Prostate gland (tissue), 2 donors: ENCODE measurements around the gene ELFN1. TPM values are rescaled to one million over a fixed set of nuclear protein-coding genes. Genes with fewer than 3 reads are reported as not detected.

Experiments
- DNase-seq: peaks from one replicate; pipeline ENCODE4 v3.0.0-alpha.2; 2019; ENCODE audit warnings: low spot score
- H3K27ac ChIP-seq, 2 donors: fragments of 200-600 bp; sonication (generic); 2 replicates each; pipeline ENCODE4 v1.5.1; 2017 to 2019
- H3K27me3 ChIP-seq: fragments of 200-600 bp; sonication (generic); replicated peaks from 2 replicates; pipeline ENCODE4 v1.5.1; 2019; ENCODE audit not compliant: insufficient read depth
- H3K36me3 ChIP-seq, 2 donors: fragments of 200-600 bp; sonication (generic); 1 replicate in 1 of 2; 2 replicates in 1 of 2; pipeline versions ENCODE4 v1.5.1 to v1.8.1; 2017 to 2019
- H3K4me1 ChIP-seq: fragments of 200-600 bp; sonication (generic); replicated peaks from 2 replicates; pipeline ENCODE4 v1.5.1; 2019
- H3K4me3 ChIP-seq, 2 donors: fragments of 200-600 bp; sonication (generic); 2 replicates each; pipeline ENCODE4 v1.5.1; 2017 to 2019
- H3K9me3 ChIP-seq: fragments of 200-600 bp; sonication (generic); 2 replicates; pipeline ENCODE4 v1.5.1; 2017
- POLR2A ChIP-seq: fragments of 450-650 bp; IDR thresholded peaks from one replicate; pipeline ENCODE4 v1.6.1; 2016; ENCODE audit warnings: antibody characterized with exemption, mild to moderate bottlenecking
- POLR2AphosphoS5 ChIP-seq: sonication (generic); formaldehyde crosslinking; IDR thresholded peaks from one replicate; pipeline ENCODE4 v1.6.1; 2017; ENCODE audit warnings: antibody characterized with exemption
- WGBS: methylation state at CpG from one replicate; pipeline ENCODE4 v1.1.5; 2018; 5-methylcytosine and 5-hydroxymethylcytosine counted together
- intact Hi-C: fragments of 100-400 bp; cut with DNase I; formaldehyde crosslinking; loops from one replicate; pipeline ENCODE4 v1.14.2; 2022
- total RNA-seq, 2 donors: library from RNA; depleted of rRNA; stranded (reverse); fragments of >200 nt; gene quantifications; one replicate each; pipeline ENCODE4 v1.1.0, GENCODE V29; 2016
- TF ChIP-seq, protein P1 (sequence below), 4 experiments: fragments of 200-600 bp in 2 of 4; fragments of 450-650 bp in 2 of 4; sonication (generic) in 2 of 4; IDR thresholded peaks; 1 replicate in 3 of 4; 2 replicates in 1 of 4; pipeline ENCODE4 v1.5.1; 2016 to 2019; ENCODE audit warnings: antibody characterized with exemption in 4 of 4, mild to moderate bottlenecking in 2 of 4, moderate library complexity in 2 of 4

ELFN1 gene
- total RNA-seq, 2 donors from 2014 or later = 2.0 to 3.0 TPM

DNA sequence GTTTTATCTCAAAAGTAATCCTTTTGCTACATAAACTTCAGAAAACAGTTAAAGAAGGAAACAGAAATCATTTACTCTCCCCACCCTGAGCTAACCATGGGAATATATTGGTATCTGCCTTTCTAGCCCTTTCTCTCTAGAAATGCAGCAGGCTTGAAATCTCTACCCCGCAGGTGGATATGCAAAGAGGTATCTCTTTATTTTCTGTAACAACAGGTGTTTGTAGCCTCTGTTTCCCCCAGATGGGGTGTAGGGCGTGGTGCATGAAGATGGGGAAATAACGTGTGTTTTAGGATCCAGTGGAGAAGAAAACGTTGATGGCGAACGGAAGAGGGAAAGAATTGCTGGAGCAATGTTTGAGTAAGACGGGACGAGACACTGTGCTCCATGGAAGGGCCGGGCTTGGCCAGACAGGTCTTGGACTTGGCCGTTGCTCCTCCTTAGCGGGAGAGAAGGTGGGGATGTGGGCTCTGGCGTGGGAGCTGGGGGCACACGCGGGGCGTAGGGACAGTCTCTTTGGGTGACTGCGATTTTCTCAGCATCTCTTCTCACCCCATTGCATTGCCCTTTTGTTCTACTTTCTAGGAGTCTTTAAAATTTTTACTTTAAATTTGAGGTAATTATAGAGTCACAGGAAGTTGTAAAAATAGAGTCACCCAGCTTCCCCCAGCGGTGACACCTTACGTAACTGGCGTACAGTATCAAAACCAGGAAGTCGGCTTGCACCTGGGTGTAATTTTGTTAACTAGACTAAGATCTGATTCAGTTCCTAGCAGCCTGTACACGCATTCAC, 82.9 kb downstream of the ELFN1 start:
- no peaks in the 10 kb centered on the region for H3K36me3 ChIP-seq
- no peaks in the 10 kb centered on the region for H3K9me3 ChIP-seq
- H3K27me3 ChIP-seq = no peaks in the 10 kb centered on the region
- no peak for DNase-seq
- intact Hi-C loops = no loop called here
- H3K4me3 ChIP-seq = no peak overlapping the region
- H3K4me1 ChIP-seq = no peaks in the 10 kb centered on the region
- TF ChIP-seq, protein P1, sequence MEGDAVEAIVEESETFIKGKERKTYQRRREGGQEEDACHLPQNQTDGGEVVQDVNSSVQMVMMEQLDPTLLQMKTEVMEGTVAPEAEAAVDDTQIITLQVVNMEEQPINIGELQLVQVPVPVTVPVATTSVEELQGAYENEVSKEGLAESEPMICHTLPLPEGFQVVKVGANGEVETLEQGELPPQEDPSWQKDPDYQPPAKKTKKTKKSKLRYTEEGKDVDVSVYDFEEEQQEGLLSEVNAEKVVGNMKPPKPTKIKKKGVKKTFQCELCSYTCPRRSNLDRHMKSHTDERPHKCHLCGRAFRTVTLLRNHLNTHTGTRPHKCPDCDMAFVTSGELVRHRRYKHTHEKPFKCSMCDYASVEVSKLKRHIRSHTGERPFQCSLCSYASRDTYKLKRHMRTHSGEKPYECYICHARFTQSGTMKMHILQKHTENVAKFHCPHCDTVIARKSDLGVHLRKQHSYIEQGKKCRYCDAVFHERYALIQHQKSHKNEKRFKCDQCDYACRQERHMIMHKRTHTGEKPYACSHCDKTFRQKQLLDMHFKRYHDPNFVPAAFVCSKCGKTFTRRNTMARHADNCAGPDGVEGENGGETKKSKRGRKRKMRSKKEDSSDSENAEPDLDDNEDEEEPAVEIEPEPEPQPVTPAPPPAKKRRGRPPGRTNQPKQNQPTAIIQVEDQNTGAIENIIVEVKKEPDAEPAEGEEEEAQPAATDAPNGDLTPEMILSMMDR (IDR thresholded peaks at IDR 0.05) = no peak
- no peak for TF ChIP-seq POLR2A
- no peak for TF ChIP-seq POLR2AphosphoS5
- WGBS = 51% methylated on average over 21 of the region's 21 CpGs
- H3K27ac ChIP-seq = no peak overlapping the region

DNA sequence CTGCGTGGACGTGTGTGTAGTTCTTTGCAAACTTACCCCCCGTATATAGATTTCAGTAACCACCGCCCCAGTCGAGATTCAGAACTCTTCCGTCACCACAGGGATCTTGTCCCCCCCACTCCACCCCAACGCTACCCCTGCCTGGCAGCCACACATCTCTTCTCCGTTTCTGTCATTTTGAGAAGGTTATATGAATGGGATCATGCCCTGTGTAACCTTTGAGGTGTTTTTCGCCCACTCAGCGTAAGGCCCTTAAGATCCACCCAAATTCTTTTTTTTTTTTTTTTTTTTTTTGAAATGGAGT, 83.4 kb downstream of the ELFN1 start:
- DNase-seq = no peak
- TF ChIP-seq POLR2A (no peak), POLR2AphosphoS5 (no peak)
- TF ChIP-seq, protein P1 (IDR thresholded peaks at IDR 0.05) = no peak
- H3K4me1 ChIP-seq = no peaks in the 10 kb centered on the region
- intact Hi-C loops = no loop called here
- no peak overlapping the region for H3K27ac ChIP-seq
- H3K27me3 ChIP-seq = no peaks in the 10 kb centered on the region
- 72% methylated on average over 10 of the region's 10 CpGs for WGBS
- H3K4me3 ChIP-seq = no peak overlapping the region
- H3K36me3 ChIP-seq = no peaks in the 10 kb centered on the region
- no peaks in the 10 kb centered on the region for H3K9me3 ChIP-seq

DNA sequence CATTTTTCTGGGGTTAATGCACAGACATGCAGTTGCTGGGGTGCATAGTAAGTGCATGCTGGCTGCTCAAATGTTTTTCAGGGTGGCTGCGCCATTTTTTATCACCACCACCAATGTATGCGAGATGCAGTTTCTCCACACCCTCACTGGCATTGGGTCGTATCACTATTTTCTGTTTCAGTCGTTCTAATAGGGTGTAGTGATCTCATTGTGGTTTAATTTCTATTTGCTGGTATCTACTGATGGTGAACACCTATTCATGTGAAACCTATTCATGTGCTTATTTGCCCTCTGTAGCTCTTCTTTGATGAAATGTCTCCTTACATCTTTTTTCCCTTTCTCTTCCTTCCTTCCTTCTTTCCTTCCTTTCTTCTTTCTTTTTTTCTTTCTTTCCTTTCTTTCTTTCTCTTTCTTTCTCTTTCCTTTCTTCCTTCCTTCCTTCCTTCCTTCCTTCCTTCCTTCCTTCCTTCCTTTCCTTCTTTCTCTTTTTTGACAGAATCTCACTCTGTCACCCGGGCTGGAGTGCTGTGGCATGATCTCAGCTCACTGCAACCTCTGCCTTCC, 84.3 kb downstream of the ELFN1 start:
- H3K4me3 ChIP-seq = no peak overlapping the region

DNA sequence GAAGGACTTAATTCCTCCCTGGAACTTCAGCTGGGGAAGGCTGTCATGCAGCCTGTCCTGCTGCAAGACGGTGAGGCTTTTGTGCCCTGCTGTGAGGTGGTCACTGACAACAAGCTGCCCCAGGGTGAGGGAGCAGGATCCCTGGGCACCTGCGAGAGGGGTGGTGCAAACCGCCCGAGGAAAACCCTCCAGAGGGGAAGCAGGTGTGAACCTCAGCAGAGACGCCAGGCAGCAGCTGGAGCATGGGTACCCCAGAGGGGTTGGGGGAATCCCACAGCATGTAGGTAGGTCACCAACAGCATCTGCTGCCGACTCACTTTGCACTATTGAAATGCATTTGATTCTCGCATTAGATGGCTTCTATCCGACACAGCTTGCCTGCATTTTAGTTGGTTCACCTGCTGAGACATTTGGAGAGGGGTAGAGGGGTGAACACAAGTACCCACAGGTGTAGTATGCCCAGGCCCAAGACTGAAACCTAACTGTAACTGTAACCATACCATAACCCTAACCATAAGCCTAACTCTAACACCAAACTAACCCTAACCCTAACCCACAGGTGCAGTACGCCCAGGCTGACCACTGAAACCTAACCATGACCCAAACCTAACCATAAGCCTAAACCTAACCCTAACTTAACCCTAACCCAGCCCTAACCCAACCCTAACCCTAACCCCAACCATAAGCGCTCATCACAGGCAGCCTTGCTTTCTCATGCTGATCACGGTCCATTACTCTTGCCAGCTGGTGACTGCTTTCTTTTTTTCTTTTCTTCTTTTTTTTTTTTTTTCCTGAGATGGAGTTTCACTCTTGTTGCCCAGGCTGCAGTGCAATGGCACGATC, 85.9 kb downstream of the ELFN1 start:
- Histone ChIP-seq H3K9me3 (no peaks in the 10 kb centered on the region), H3K27ac (no peak overlapping the region), H3K36me3 (no peaks in the 10 kb centered on the region), H3K4me1 (no peaks in the 10 kb centered on the region), H3K27me3 (no peaks in the 10 kb centered on the region), H3K4me3 (no peak overlapping the region)
- no peak for DNase-seq
- WGBS = 84% methylated on average over 12 of the region's 12 CpGs
- intact Hi-C loops = no loop called here
- TF ChIP-seq POLR2AphosphoS5 (no peak), POLR2A (no peak)
- TF ChIP-seq, protein P1 (IDR thresholded peaks at IDR 0.05) = no peak

More for the DNA sequence above, 84.3 kb downstream of the ELFN1 start:
- Histone ChIP-seq H3K9me3 (no peaks in the 10 kb centered on the region), H3K4me1 (no peaks in the 10 kb centered on the region), H3K27me3 (no peaks in the 10 kb centered on the region), H3K36me3 (no peaks in the 10 kb centered on the region), H3K27ac (no peak overlapping the region)
- TF ChIP-seq POLR2AphosphoS5 (no peak), POLR2A (no peak)
- TF ChIP-seq, protein P1 (IDR thresholded peaks at IDR 0.05) = no peak
- 79% methylated on average over 5 of the region's 5 CpGs for WGBS
- DNase-seq = no peak
- intact Hi-C loops = no loop called here
